Progenitor cell of endocrine pancreas (in vitro differentiated cells): ENCODE measurements around the gene CSNK2A1. TPM values are rescaled to one million over a fixed set of nuclear protein-coding genes. Genes with fewer than 3 reads are reported as not detected.
A peak's percentile ranks its signal among the peaks of the same experiment; 100 is the strongest.
"Not testable (repeated sequence)": the region's sequence is repeated elsewhere in the genome, so short reads cannot be mapped to it uniquely, and the experiment has no call there.

Experiments used
- DNase-seq: peaks from one replicate; pipeline ENCODE4 v3.0.0; 2021; ENCODE audit warnings: low spot score; ENCODE audit not compliant: unreplicated experiment
- H3K27ac Mint-ChIP-seq: 2 replicates; pipeline ENCODE4 v1.8.0; 2021; ENCODE audit warnings: mild to moderate bottlenecking, moderate library complexity, mixed read lengths
- H3K27me3 Mint-ChIP-seq: 2 replicates; pipeline ENCODE4 v1.8.0; 2021; ENCODE audit warnings: mixed read lengths
- H3K36me3 Mint-ChIP-seq: 2 replicates; pipeline ENCODE4 v1.8.0; 2022; ENCODE audit warnings: mixed read lengths; ENCODE audit not compliant: insufficient read depth
- H3K4me1 Mint-ChIP-seq: 2 replicates; pipeline ENCODE4 v1.8.0; 2021; ENCODE audit warnings: low read depth, mixed read lengths
- H3K4me3 Mint-ChIP-seq: 2 replicates; pipeline ENCODE4 v1.8.0; 2021; ENCODE audit warnings: low read depth, mild to moderate bottlenecking, moderate library complexity, mixed read lengths
- H3K9me3 Mint-ChIP-seq: 2 replicates; pipeline ENCODE4 v1.8.0; 2021; ENCODE audit warnings: low read depth, mixed read lengths
- CTCF ChIP-seq: fragments of 200-600 bp; sonication (generic); IDR thresholded peaks from one replicate; pipeline ENCODE4 v1.5.0; 2021; ENCODE audit warnings: antibody characterized with exemption, mild to moderate bottlenecking; ENCODE audit not compliant: unreplicated experiment
- total RNA-seq: library from RNA; stranded (reverse); gene quantifications from 2 replicates; pipeline ENCODE4 v1.2.1, GENCODE V29; 2021

CSNK2A1 gene
- total RNA-seq, 1 donor from 2014 or later = 175 TPM

- no peak overlapping the region for H3K4me3 Mint-ChIP-seq
- DNase-seq = no peak
- H3K4me1 Mint-ChIP-seq = peaks cover 9% of the 10 kb centered on the region
- peaks cover 9% of the 10 kb centered on the region for H3K9me3 Mint-ChIP-seq
- no peaks in the 10 kb centered on the region for H3K27me3 Mint-ChIP-seq
- no peak overlapping the region for H3K27ac Mint-ChIP-seq
- no peak for TF ChIP-seq CTCF
- H3K36me3 Mint-ChIP-seq = peaks cover 17% of the 10 kb centered on the region
Observed at GRCh38 chr20:515696-516095, 27.9 kb downstream of the CSNK2A1 start.

- H3K4me1 Mint-ChIP-seq = peaks cover 17% of the 10 kb centered on the region
- no peaks in the 10 kb centered on the region for H3K9me3 Mint-ChIP-seq
- H3K36me3 Mint-ChIP-seq = peaks cover 6% of the 10 kb centered on the region
- no peak for TF ChIP-seq CTCF
- no peak overlapping the region for H3K4me3 Mint-ChIP-seq
- DNase-seq = no peak
- no peak overlapping the region for H3K27ac Mint-ChIP-seq
- H3K27me3 Mint-ChIP-seq = no peaks in the 10 kb centered on the region
Observed at GRCh38 chr20:513429-513828, 30.2 kb downstream of the CSNK2A1 start.

GRCh38 chr20:510328-511057 lies 33.1 kb downstream of the CSNK2A1 start:
- Mint-ChIP-seq H3K4me1 (peaks cover 20% of the 10 kb centered on the region), H3K27ac (peak overlapping the region; percentile 63), H3K36me3 (peaks cover 17% of the 10 kb centered on the region)
- not testable (repeated sequence) for DNase-seq, H3K27me3 Mint-ChIP-seq, H3K4me3 Mint-ChIP-seq, H3K9me3 Mint-ChIP-seq

GRCh38 chr20:508364-508787 lies 35.2 kb downstream of the CSNK2A1 start:
- H3K27me3 Mint-ChIP-seq, H3K27ac Mint-ChIP-seq, H3K9me3 Mint-ChIP-seq, H3K4me3 Mint-ChIP-seq, DNase-seq: not testable (repeated sequence)
- Mint-ChIP-seq H3K36me3 (peaks cover 15% of the 10 kb centered on the region), H3K4me1 (peaks cover 16% of the 10 kb centered on the region)

GRCh38 chr20:507761-508332 lies 35.7 kb downstream of the CSNK2A1 start:
- Mint-ChIP-seq H3K4me1 (peaks cover 16% of the 10 kb centered on the region), H3K27ac (no peak overlapping the region), H3K36me3 (peaks cover 21% of the 10 kb centered on the region), H3K4me3 (no peak overlapping the region), H3K27me3 (no peaks in the 10 kb centered on the region), H3K9me3 (no peaks in the 10 kb centered on the region)
- no peak for DNase-seq
- no peak for TF ChIP-seq CTCF

- TF ChIP-seq CTCF = no peak
- peaks cover 27% of the 10 kb centered on the region for H3K36me3 Mint-ChIP-seq
- no peaks in the 10 kb centered on the region for H3K9me3 Mint-ChIP-seq
- H3K4me1 Mint-ChIP-seq = peaks cover 16% of the 10 kb centered on the region
- H3K27me3 Mint-ChIP-seq = no peaks in the 10 kb centered on the region
- no peak overlapping the region for H3K4me3 Mint-ChIP-seq
- H3K27ac Mint-ChIP-seq = peak overlapping the region; percentile 56
- DNase-seq = no peak
Observed at GRCh38 chr20:507006-507758, 36.4 kb downstream of the CSNK2A1 start.
